GM08714 (cell line): ENCODE data around the gene SLC66A2.

ENCODE experiments used
- H3K4me3 ChIP-seq: fragments of 200-500 bp; sonication (Bioruptor generic); 2 replicates; pipeline ENCODE4 v1.5.1; 2014; ENCODE audit warnings: mild to moderate bottlenecking, low read length, inconsistent platforms
- ZNF274 ChIP-seq: IDR thresholded peaks from 2 replicates; pipeline ENCODE4 v1.6.1; 2012; ENCODE audit warnings: mild to moderate bottlenecking, low read depth, low read length

Gene SLC66A2

GRCh38 chr18:79853993-79854364 lies 97.5 kb downstream of the SLC66A2 start:
- TF ChIP-seq ZNF274: no peak
- H3K4me3 ChIP-seq: no peak overlapping the region

GRCh38 chr18:79853303-79853992 lies 98.0 kb downstream of the SLC66A2 start:
- TF ChIP-seq ZNF274: no peak
- no peak overlapping the region for H3K4me3 ChIP-seq

GRCh38 chr18:79852561-79853302 lies 98.7 kb downstream of the SLC66A2 start:
- TF ChIP-seq ZNF274: no peak
- no peak overlapping the region for H3K4me3 ChIP-seq
